ENCODE data around the gene TPPP2. TPM values are rescaled to one million over a fixed set of nuclear protein-coding genes. Genes with fewer than 3 reads are reported as not detected.

TPPP2 gene
- total RNA-seq, 1 experiment from 2014 or later = not detected

GRCh38 chr14:21050597-21050996 is 20.6 kb downstream of the TPPP2 start:
- H3K27me3 ChIP-seq (replicated peaks; ENCODE audit: insufficient read depth, low read depth, low read length, poor library complexity) = no peaks in the 10 kb centered on the region
- no peaks in the 10 kb centered on the region for H3K9me3 ChIP-seq (ENCODE audit: low read depth, low read length, poor library complexity, severe bottlenecking)
- TF ChIP-seq CTCF (conservative IDR thresholded peaks at IDR 0.05; ENCODE audit: low read depth, low read length) (no peak), EZH2 (IDR thresholded peaks at IDR 0.05; ENCODE audit: borderline replicate concordance, low read depth, low read length, poor library complexity, severe bottlenecking) (no peak)
- DNase-seq (ENCODE audit: low spot score) = no peak
- POLR2A ChIA-PET (ENCODE audit: low non-redundant PET) = no interaction called here
- H3K36me3 ChIP-seq (ENCODE audit: insufficient read depth, low read length, poor library complexity, severe bottlenecking) = no peaks in the 10 kb centered on the region
- H3K4me1 ChIP-seq (ENCODE audit: insufficient read depth, low read length, poor library complexity, severe bottlenecking) = no peaks in the 10 kb centered on the region
- intact Hi-C loops (cut with micrococcal nuclease; ENCODE audit: unreplicated experiment) = no loop called here
- H3K4me3 ChIP-seq (ENCODE audit: low read depth, low read length, poor library complexity, severe bottlenecking) = no peak overlapping the region
- no TSS peak for BruUV-seq (replicated peaks)
- CTCF ChIA-PET = no interaction called here
- H3K27ac ChIP-seq (ENCODE audit: low read depth, low read length, poor library complexity, severe bottlenecking) = no peak overlapping the region

GRCh38 chr14:21053184-21054122 is 23.4 kb downstream of the TPPP2 start:
- CTCF ChIA-PET = no interaction called here
- H3K36me3 ChIP-seq (ENCODE audit: insufficient read depth, low read length, poor library complexity, severe bottlenecking) = no peaks in the 10 kb centered on the region
- H3K27ac ChIP-seq (ENCODE audit: low read depth, low read length, poor library complexity, severe bottlenecking) = no peak overlapping the region
- no TSS peak for BruUV-seq (replicated peaks)
- no peaks in the 10 kb centered on the region for H3K4me1 ChIP-seq (ENCODE audit: insufficient read depth, low read length, poor library complexity, severe bottlenecking)
- no peak for DNase-seq (ENCODE audit: low spot score)
- H3K27me3 ChIP-seq (replicated peaks; ENCODE audit: insufficient read depth, low read depth, low read length, poor library complexity) = no peaks in the 10 kb centered on the region
- no peaks in the 10 kb centered on the region for H3K9me3 ChIP-seq (ENCODE audit: low read depth, low read length, poor library complexity, severe bottlenecking)
- TF ChIP-seq CTCF (conservative IDR thresholded peaks at IDR 0.05; ENCODE audit: low read depth, low read length) (no peak), EZH2 (IDR thresholded peaks at IDR 0.05; ENCODE audit: borderline replicate concordance, low read depth, low read length, poor library complexity, severe bottlenecking) (no peak)
- POLR2A ChIA-PET (ENCODE audit: low non-redundant PET) = no interaction called here
- intact Hi-C loops (cut with micrococcal nuclease; ENCODE audit: unreplicated experiment) = no loop called here
- H3K4me3 ChIP-seq (ENCODE audit: low read depth, low read length, poor library complexity, severe bottlenecking) = no peak overlapping the region

GRCh38 chr14:21054123-21054767 is 24.2 kb downstream of the TPPP2 start:
- POLR2A ChIA-PET (ENCODE audit: low non-redundant PET) = no interaction called here
- Histone ChIP-seq H3K4me3 (ENCODE audit: low read depth, low read length, poor library complexity, severe bottlenecking) (no peak overlapping the region), H3K27me3 (replicated peaks; ENCODE audit: insufficient read depth, low read depth, low read length, poor library complexity) (no peaks in the 10 kb centered on the region), H3K27ac (ENCODE audit: low read depth, low read length, poor library complexity, severe bottlenecking) (no peak overlapping the region), H3K36me3 (ENCODE audit: insufficient read depth, low read length, poor library complexity, severe bottlenecking) (no peaks in the 10 kb centered on the region), H3K9me3 (ENCODE audit: low read depth, low read length, poor library complexity, severe bottlenecking) (no peaks in the 10 kb centered on the region), H3K4me1 (ENCODE audit: insufficient read depth, low read length, poor library complexity, severe bottlenecking) (no peaks in the 10 kb centered on the region)
- intact Hi-C loops (cut with micrococcal nuclease; ENCODE audit: unreplicated experiment) = no loop called here
- CTCF ChIA-PET = no interaction called here
- DNase-seq (ENCODE audit: low spot score) = no peak
- TF ChIP-seq EZH2 (IDR thresholded peaks at IDR 0.05; ENCODE audit: borderline replicate concordance, low read depth, low read length, poor library complexity, severe bottlenecking) (no peak), CTCF (conservative IDR thresholded peaks at IDR 0.05; ENCODE audit: low read depth, low read length) (no peak)
- no TSS peak for BruUV-seq (replicated peaks)
